Measurements from ENCODE around the gene BSPRY. TPM values are rescaled to one million over a fixed set of nuclear protein-coding genes. Genes with fewer than 3 reads are reported as not detected.
A peak's percentile ranks its signal among the peaks of the same experiment; 100 is the strongest.

The BSPRY gene
- total and polyA plus RNA-seq, 2 of the 13 experiments (the other 11 are each of a cell fraction or from before 2014, with no cell fraction given): 0.09 to 0.26 TPM

- TF ChIP-seq ZNF12 (CRISPR knock-in tag; IDR thresholded peaks at IDR 0.05) (peak; percentile 80), NFATC3 (CRISPR knock-in tag; IDR thresholded peaks at IDR 0.05) (no peak), THRA (CRISPR knock-in tag; IDR thresholded peaks at IDR 0.05; ENCODE audit: borderline replicate concordance) (peak; percentile 70; the same call in 1 of the 2 replicates), HES4 (CRISPR knock-in tag; IDR thresholded peaks at IDR 0.05; ENCODE audit: borderline replicate concordance) (peak; percentile 86; the same call in 1 of the 2 replicates), ZBTB8A (CRISPR knock-in tag; IDR thresholded peaks at IDR 0.05; ENCODE audit: borderline replicate concordance, low read depth) (0 out of 2 replicates have a peak, but pooled peaks have one; percentile 33), ZNF20 (CRISPR knock-in tag; IDR thresholded peaks at IDR 0.05) (no peak; the same call in 1 of the 2 replicates), PTBP1 (IDR thresholded peaks at IDR 0.05; ENCODE audit: low read depth, low read length, poor library complexity, severe bottlenecking) (peak; percentile 66), MAFF (IDR thresholded peaks at IDR 0.05; ENCODE audit: low read depth, low read length) (no peak), TOPORS (CRISPR knock-in tag; IDR thresholded peaks at IDR 0.05) (peak; percentile 57; the same call in 1 of the 2 replicates), ZNF746 (CRISPR knock-in tag; IDR thresholded peaks at IDR 0.05) (peak; percentile 31; the same call in 1 of the 2 replicates), ETV6 (CRISPR knock-in tag; conservative IDR thresholded peaks at IDR 0.05) (0 out of 2 replicates have a peak, but pooled peaks have one; percentile 63), TGIF2 (CRISPR knock-in tag; IDR thresholded peaks at IDR 0.05) (peak; percentile 94), ZSCAN25 (CRISPR knock-in tag; IDR thresholded peaks at IDR 0.05) (0 out of 2 replicates have a peak, but pooled peaks have one; percentile 49), TFDP2 (CRISPR knock-in tag; IDR thresholded peaks at IDR 0.05) (peak; percentile 91), ATM (IDR thresholded peaks at IDR 0.05; ENCODE audit: borderline replicate concordance) (no peak), ZNF3 (CRISPR knock-in tag; IDR thresholded peaks at IDR 0.05) (no peak), POLR2G (IDR thresholded peaks at IDR 0.05; ENCODE audit: low read depth, low read length) (peak; percentile 68), ARID3A (IDR thresholded peaks at IDR 0.05; ENCODE audit: low read depth, low read length) (0 out of 2 replicates have a peak, but pooled peaks have one; percentile 16), ZNF296 (CRISPR knock-in tag; conservative IDR thresholded peaks at IDR 0.05) (no peak), CREB3 (CRISPR knock-in tag; IDR thresholded peaks at IDR 0.05) (0 out of 2 replicates have a peak, but pooled peaks have one; percentile 31), ZSCAN29 (CRISPR knock-in tag; conservative IDR thresholded peaks at IDR 0.05) (peak; percentile 96), PAX8 (CRISPR knock-in tag; IDR thresholded peaks at IDR 0.05; ENCODE audit: borderline replicate concordance) (0 out of 2 replicates have a peak, but pooled peaks have one; percentile 35), NFYB (CRISPR knock-in tag; IDR thresholded peaks at IDR 0.05) (no peak), ZNF740 (CRISPR knock-in tag; IDR thresholded peaks at IDR 0.05) (peak; percentile 71; the same call in 1 of the 2 replicates), NRL (CRISPR knock-in tag; IDR thresholded peaks at IDR 0.05; ENCODE audit: borderline replicate concordance) (peak; percentile 33; the same call in 1 of the 2 replicates)
Measured at GRCh38 chr9:113340011-113340699, 9.2 kb upstream of the BSPRY start, which contains the start of gene WDR31 (continued).
